IPS-NIHi7 (cell line): ENCODE data around the gene FICD.

Experiments used
- DNase-seq: peaks from one replicate; pipeline ENCODE4 v3.0.0; 2012; ENCODE audit warnings: mixed read lengths; ENCODE audit errors: extremely low spot score

FICD gene

GRCh38 chr12:108566452-108566851 lies 51.4 kb downstream of the FICD start:
- no peak for DNase-seq

GRCh38 chr12:108567406-108568337 lies 52.6 kb downstream of the FICD start:
- DNase-seq = no peak

GRCh38 chr12:108568338-108569154 lies 53.5 kb downstream of the FICD start:
- no peak for DNase-seq
